ENCODE results near the gene TRIM26.

TRIM26 gene

GRCh38 chr6:30207619-30208295, 5.4 kb downstream of the TRIM26 start:
- DNase-seq (ENCODE audit: low read depth in 2 of 2, low spot score in 1 of 2) = no peak

- DNase-seq (ENCODE audit: low read depth in 2 of 2, low spot score in 1 of 2) = no peak
Measured at GRCh38 chr6:30206799-30207618, 6.2 kb downstream of the TRIM26 start.

- no peak for DNase-seq (ENCODE audit: low read depth in 2 of 2, low spot score in 1 of 2)
Measured at GRCh38 chr6:30206152-30206551, 7.1 kb downstream of the TRIM26 start.

GRCh38 chr6:30204116-30204515, 9.1 kb downstream of the TRIM26 start:
- no peak for DNase-seq (ENCODE audit: low read depth in 2 of 2, low spot score in 1 of 2)

GRCh38 chr6:30202366-30202765, 10.8 kb downstream of the TRIM26 start:
- DNase-seq (ENCODE audit: low read depth in 2 of 2, low spot score in 1 of 2) = no peak

- DNase-seq (ENCODE audit: low read depth in 2 of 2, low spot score in 1 of 2) = no peak
Measured at GRCh38 chr6:30200551-30201281, 12.5 kb downstream of the TRIM26 start.

GRCh38 chr6:30198166-30199084, 14.8 kb downstream of the TRIM26 start:
- no peak for DNase-seq (ENCODE audit: low read depth in 2 of 2, low spot score in 1 of 2)

GRCh38 chr6:30196376-30196775, 16.8 kb downstream of the TRIM26 start:
- DNase-seq (ENCODE audit: low read depth in 2 of 2, low spot score in 1 of 2) = no peak

GRCh38 chr6:30195951-30196350, 17.3 kb downstream of the TRIM26 start:
- no peak for DNase-seq (ENCODE audit: low read depth in 2 of 2, low spot score in 1 of 2)

- DNase-seq (ENCODE audit: low read depth in 2 of 2, low spot score in 1 of 2) = no peak
Measured at GRCh38 chr6:30194797-30195690, 18.2 kb downstream of the TRIM26 start.

GRCh38 chr6:30192076-30192475, 21.1 kb downstream of the TRIM26 start:
- no peak for DNase-seq (ENCODE audit: low read depth in 2 of 2, low spot score in 1 of 2)

GRCh38 chr6:30188541-30188940, 24.7 kb downstream of the TRIM26 start:
- no peak for DNase-seq (ENCODE audit: low read depth in 2 of 2, low spot score in 1 of 2)

GRCh38 chr6:30185846-30186484, 27.2 kb downstream of the TRIM26 start:
- DNase-seq (ENCODE audit: low read depth in 2 of 2, low spot score in 1 of 2) = no peak

- DNase-seq (ENCODE audit: low read depth in 2 of 2, low spot score in 1 of 2) = no peak
Measured at GRCh38 chr6:30184417-30185031, 28.7 kb downstream of the TRIM26 start.

- no peak for DNase-seq (ENCODE audit: low read depth in 2 of 2, low spot score in 1 of 2)
Measured at GRCh38 chr6:30180145-30180544, 33.1 kb downstream of the TRIM26 start.

GRCh38 chr6:30178837-30179236, 34.4 kb downstream of the TRIM26 start:
- no peak for DNase-seq (ENCODE audit: low read depth in 2 of 2, low spot score in 1 of 2)

- DNase-seq (ENCODE audit: low read depth in 2 of 2, low spot score in 1 of 2) = no peak
Measured at GRCh38 chr6:30175765-30176164, 37.4 kb downstream of the TRIM26 start.

- DNase-seq (ENCODE audit: low read depth in 2 of 2, low spot score in 1 of 2) = no peak
Measured at GRCh38 chr6:30172681-30173080, 40.5 kb downstream of the TRIM26 start.
